Panc1 (cell line): Measurements from ENCODE around the gene GNRH2. TPM values are rescaled to one million over a fixed set of nuclear protein-coding genes. Genes with fewer than 3 reads are reported as not detected.

ENCODE experiments used
- ATAC-seq: fragments of 200-7000 bp; cut with Tn5 transposase; 2 replicates; pipeline ENCODE4 v1.9.1; 2020; ENCODE audit warnings: mild to moderate bottlenecking, moderate library complexity
- BruUV-seq: library from RNA; stranded (reverse); fragments of 400-500 nt; replicated peaks from 2 replicates; lab custom pipeline; 2021; lab: Mats Ljungman, UMichigan
- CTCF ChIA-PET: fragments of 300-600 bp; sonication (Branson Sonifier 250); formaldehyde crosslinking; loops from one replicate; lab custom pipeline; 2022; ENCODE audit warnings: antibody characterized with exemption; lab: Charles Lee
- POLR2A ChIA-PET: fragments of 300-600 bp; sonication (Branson Sonifier 250); formaldehyde crosslinking; loops from one replicate; lab custom pipeline; 2022; ENCODE audit warnings: antibody characterized with exemption; lab: Charles Lee
- DNase-seq: peaks from one replicate; pipeline ENCODE4 v3.0.0-alpha.2; 2010; ENCODE audit warnings: low read depth, low spot score
- H3K27ac ChIP-seq: 2 replicates; pipeline ENCODE4 v1.5.1; 2011; ENCODE audit warnings: mild to moderate bottlenecking, low read length, inconsistent platforms
- H3K27me3 ChIP-seq: fragments of 200-500 bp; sonication (Bioruptor generic); 2 replicates; pipeline ENCODE4 v1.6.0; 2014; ENCODE audit warnings: low read length, inconsistent platforms; ENCODE audit not compliant: control insufficient read depth, insufficient read depth
- H3K36me3 ChIP-seq: fragments of 200-500 bp; sonication (Bioruptor generic); 2 replicates; pipeline ENCODE4 v1.5.1; 2014; ENCODE audit warnings: inconsistent platforms, mild to moderate bottlenecking, low read length, moderate library complexity; ENCODE audit not compliant: control insufficient read depth, insufficient read depth
- H3K4me1 ChIP-seq: 2 replicates; pipeline ENCODE4 v1.5.1; 2011; ENCODE audit warnings: inconsistent platforms, mild to moderate bottlenecking, low read length, moderate library complexity; ENCODE audit not compliant: control insufficient read depth, insufficient read depth
- H3K4me3 ChIP-seq, 2 experiments: 2 replicates each; pipeline ENCODE4 v1.5.1; 2011 to 2012; ENCODE audit warnings: low read depth in 2 of 2, low read length in 2 of 2, mild to moderate bottlenecking in 2 of 2, inconsistent platforms in 1 of 2, moderate library complexity in 1 of 2
- H3K9me3 ChIP-seq: fragments of 200-500 bp; sonication (Bioruptor generic); 2 replicates; pipeline ENCODE4 v1.5.1; 2014; ENCODE audit warnings: low read depth, mild to moderate bottlenecking, inconsistent platforms, low read length, moderate library complexity; ENCODE audit not compliant: control insufficient read depth, insufficient read depth
- CTCF ChIP-seq: fragments of 450-650 bp; IDR thresholded peaks from 2 replicates; pipeline ENCODE4 v1.5.1; 2017; ENCODE audit warnings: mild to moderate bottlenecking
- POLR2AphosphoS5 ChIP-seq: IDR thresholded peaks from 2 replicates; pipeline ENCODE4 v1.6.1; 2012; ENCODE audit warnings: mild to moderate bottlenecking, low read depth, low read length, moderate library complexity
- REST ChIP-seq, 2 experiments: IDR thresholded peaks; 2 replicates each; pipeline ENCODE4 v1.6.1; 2011 to 2012; ENCODE audit warnings: low read depth in 2 of 2, control low read depth in 1 of 2, low read length in 1 of 2, mild to moderate bottlenecking in 1 of 2, moderate library complexity in 1 of 2; ENCODE audit not compliant: insufficient read depth in 1 of 2
- SIN3A ChIP-seq: IDR thresholded peaks from 2 replicates; pipeline ENCODE4 v1.6.1; 2012; ENCODE audit warnings: low read depth, mild to moderate bottlenecking, low read length, moderate library complexity, borderline replicate concordance; ENCODE audit not compliant: insufficient read depth
- TCF7L2 ChIP-seq: IDR thresholded peaks from 2 replicates; pipeline ENCODE4 v1.6.1; 2011; ENCODE audit warnings: mild to moderate bottlenecking, low read depth, low read length, inconsistent platforms
- in situ Hi-C: cut with HindIII; loops from 2 replicates; pipeline ENCODE4 v1.10.0; 2016; ENCODE audit warnings: low sequenced_read_pairs, low pct_unique_long_range_greater_than_20kb
- intact Hi-C: fragments of 100-400 bp; cut with micrococcal nuclease; formaldehyde crosslinking; loops from one replicate; pipeline ENCODE4 v1.10.0; 2022; ENCODE audit not compliant: unreplicated experiment
- total RNA-seq: library from RNA; stranded (reverse); gene quantifications from one replicate; pipeline ENCODE4 v1.2.1, GENCODE V29; 2021; ENCODE audit not compliant: unreplicated experiment

Gene GNRH2
- total RNA-seq, 1 experiment from 2014 or later = 0.49 TPM

GRCh38 chr20:3071266-3071609 is 27.8 kb downstream of the GNRH2 start:
- ChIA-PET CTCF (no interaction called here), POLR2A (no interaction called here)
- in situ Hi-C loops = no loop called here
- Histone ChIP-seq H3K27ac (no peak overlapping the region), H3K36me3 (no peaks in the 10 kb centered on the region), H3K4me3 (no peak overlapping the region), H3K4me1 (0 out of 2 replicates have a peak, but pooled peaks cover 3% of the 10 kb centered on the region), H3K9me3 (no peaks in the 10 kb centered on the region), H3K27me3 (no peaks in the 10 kb centered on the region)
- BruUV-seq = no TSS peak
- no peak for TF ChIP-seq POLR2AphosphoS5
- no peak for TF ChIP-seq CTCF
- no peak for TF ChIP-seq TCF7L2
- no peak for TF ChIP-seq REST (IDR thresholded peaks at IDR 0.05; ENCODE audit: insufficient read depth in 1 of 2, low read depth in 2 of 2, low read length in 1 of 2)
- no peak for TF ChIP-seq SIN3A
- ATAC-seq = no peak
- intact Hi-C loops = no loop called here
- DNase-seq = no peak

- Histone ChIP-seq H3K9me3 (no peaks in the 10 kb centered on the region), H3K4me1 (0 out of 2 replicates have a peak, but pooled peaks cover 3% of the 10 kb centered on the region), H3K4me3 (peak within 1 kb of the TSS; percentile 6 to 21; a peak in 3 of 4 replicates), H3K36me3 (no peaks in the 10 kb centered on the region), H3K27ac (no peak within 1 kb of the TSS), H3K27me3 (no peaks in the 10 kb centered on the region)
- DNase-seq = no peak
- intact Hi-C loops = no loop called here
- no peak for TF ChIP-seq TCF7L2
- no peak for TF ChIP-seq SIN3A
- ChIA-PET POLR2A (no interaction called here), CTCF (no interaction called here)
- in situ Hi-C loops = no loop called here
- no TSS peak for BruUV-seq
- peak; percentile 18; the same call in 1 of the 2 replicates for ATAC-seq
Observed at GRCh38 chr20:3071610-3072529, 28.4 kb downstream of the GNRH2 start, which contains the start of gene OXT. TSS of gene OXT (plus strand) at chr20:3071620. CDS start at chr20:3071656, 36 bp downstream.
